Testis (tissue), 3 donors: ENCODE measurements around the gene MEIS2. TPM values are rescaled to one million over a fixed set of nuclear protein-coding genes. Genes with fewer than 3 reads are reported as not detected.

Experiments
- DNase-seq: peaks from one replicate; pipeline ENCODE4 v3.0.0-alpha.2; 2019
- H3K27ac ChIP-seq, 2 donors: fragments of 200-600 bp; sonication (generic); one replicate each; pipeline ENCODE4 v1.5.1; 2019
- H3K27me3 ChIP-seq: fragments of 200-600 bp; sonication (generic); one replicate; pipeline ENCODE4 v1.5.1; 2019
- H3K36me3 ChIP-seq: fragments of 200-600 bp; sonication (generic); one replicate; pipeline ENCODE4 v1.5.1; 2017; ENCODE audit warnings: low read depth; ENCODE audit errors: missing control alignments
- H3K4me1 ChIP-seq: fragments of 200-600 bp; sonication (generic); one replicate; pipeline ENCODE4 v1.5.1; 2019
- H3K4me3 ChIP-seq, 2 donors: fragments of 200-600 bp; sonication (generic); one replicate each; pipeline ENCODE4 v1.5.1; 2017 to 2019
- H3K9me3 ChIP-seq: fragments of 200-600 bp; sonication (generic); one replicate; pipeline ENCODE4 v1.5.1; 2017
- POLR2A ChIP-seq: fragments of 450-650 bp; IDR thresholded peaks from one replicate; pipeline ENCODE4 v1.6.1; 2017; ENCODE audit warnings: antibody characterized with exemption, mild to moderate bottlenecking, moderate library complexity
- WGBS, 2 donors: methylation state at CpG; one replicate each; pipeline ENCODE4 v1.1.5; 2018; 5-methylcytosine and 5-hydroxymethylcytosine counted together
- intact Hi-C: fragments of 100-400 bp; cut with DNase I; formaldehyde crosslinking; loops from one replicate; pipeline ENCODE4 v1.15.1; 2023; ENCODE audit warnings: low total_unique reads
- polyA plus RNA-seq: library from polyadenylated mRNA; stranded (reverse); fragments of 350-450 nt; fragmentation: Illumina TruSeq; extraction: RNeasy Lipid Tissue Mini Kit (QIAGEN cat#74804); gene quantifications from one replicate; pipeline ENCODE4 v1.2.3, GENCODE V29; 2014; ENCODE audit warnings: low read depth, low replicate concordance; ENCODE audit not compliant: insufficient read depth
- total RNA-seq, 2 donors: library from RNA; depleted of rRNA; stranded (reverse); fragments of >200 nt; gene quantifications; one replicate each; pipeline ENCODE4 v1.2.3, GENCODE V29; 2016
- TF ChIP-seq, protein P1 (sequence below), 3 experiments: fragments of 450-650 bp in 2 of 3; fragments of 200-600 bp in 1 of 3; sonication (generic) in 1 of 3; IDR thresholded peaks; one replicate each; pipeline ENCODE4 v1.5.1; 2016 to 2019; ENCODE audit warnings: antibody characterized with exemption in 3 of 3, mild to moderate bottlenecking in 2 of 3, moderate library complexity in 1 of 3

MEIS2 gene
- total and polyA plus RNA-seq, 3 donors from 2014 or later = 7.0 to 19.4 (median 15.7) TPM

DNA sequence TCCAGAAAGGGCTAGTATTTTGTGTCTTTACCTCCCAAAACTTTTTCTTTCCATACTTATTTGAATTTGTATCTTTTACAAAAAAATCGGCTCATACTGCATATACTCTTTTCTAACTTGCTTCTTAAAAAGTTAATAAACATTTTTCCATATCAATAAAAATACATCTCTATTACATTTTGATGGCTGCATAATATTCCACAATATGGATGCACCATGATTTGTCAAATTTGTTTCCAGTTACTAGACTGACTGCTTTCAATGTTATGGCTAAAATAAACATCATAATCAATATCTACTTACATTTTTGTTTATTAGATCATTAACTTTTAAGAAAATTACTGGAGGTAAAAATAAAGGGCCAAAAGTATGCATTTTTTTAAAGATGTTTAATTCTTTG is 121.7 kb downstream of the MEIS2 start:
- 81 to 85% methylated on average over 1 of the region's 1 CpG for WGBS, 2 donors
- intact Hi-C loops = no loop called here
- Histone ChIP-seq H3K4me1 (no peaks in the 10 kb centered on the region), H3K9me3 (no peaks in the 10 kb centered on the region), H3K27me3 (no peaks in the 10 kb centered on the region), H3K27ac (no peak overlapping the region), H3K4me3 (no peak overlapping the region), H3K36me3 (no peaks in the 10 kb centered on the region)
- TF ChIP-seq POLR2A = no peak
- TF ChIP-seq, protein P1, sequence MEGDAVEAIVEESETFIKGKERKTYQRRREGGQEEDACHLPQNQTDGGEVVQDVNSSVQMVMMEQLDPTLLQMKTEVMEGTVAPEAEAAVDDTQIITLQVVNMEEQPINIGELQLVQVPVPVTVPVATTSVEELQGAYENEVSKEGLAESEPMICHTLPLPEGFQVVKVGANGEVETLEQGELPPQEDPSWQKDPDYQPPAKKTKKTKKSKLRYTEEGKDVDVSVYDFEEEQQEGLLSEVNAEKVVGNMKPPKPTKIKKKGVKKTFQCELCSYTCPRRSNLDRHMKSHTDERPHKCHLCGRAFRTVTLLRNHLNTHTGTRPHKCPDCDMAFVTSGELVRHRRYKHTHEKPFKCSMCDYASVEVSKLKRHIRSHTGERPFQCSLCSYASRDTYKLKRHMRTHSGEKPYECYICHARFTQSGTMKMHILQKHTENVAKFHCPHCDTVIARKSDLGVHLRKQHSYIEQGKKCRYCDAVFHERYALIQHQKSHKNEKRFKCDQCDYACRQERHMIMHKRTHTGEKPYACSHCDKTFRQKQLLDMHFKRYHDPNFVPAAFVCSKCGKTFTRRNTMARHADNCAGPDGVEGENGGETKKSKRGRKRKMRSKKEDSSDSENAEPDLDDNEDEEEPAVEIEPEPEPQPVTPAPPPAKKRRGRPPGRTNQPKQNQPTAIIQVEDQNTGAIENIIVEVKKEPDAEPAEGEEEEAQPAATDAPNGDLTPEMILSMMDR (IDR thresholded peaks at IDR 0.05) = no peak
- DNase-seq = no peak

DNA sequence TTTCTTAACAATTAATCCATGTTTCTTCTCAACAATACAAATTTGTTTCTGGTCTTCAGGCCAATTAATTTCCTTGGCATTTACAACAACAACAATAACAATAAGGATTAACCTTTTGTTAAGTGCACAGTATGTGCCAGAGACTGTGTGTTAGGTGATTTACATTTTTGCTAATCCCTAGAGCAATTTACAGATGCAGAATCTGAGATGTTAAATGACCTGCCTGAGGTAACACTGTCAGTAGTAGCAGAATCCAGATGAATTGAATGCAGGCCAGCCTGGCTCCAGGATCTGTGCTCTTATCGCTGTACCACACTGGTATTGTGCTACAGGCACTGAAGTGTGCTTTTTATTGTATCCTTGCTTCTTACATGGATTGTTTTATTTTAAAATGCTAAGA is 122.2 kb downstream of the MEIS2 start:
- 88 to 91% methylated on average over 1 of the region's 1 CpG for WGBS, 2 donors
- Histone ChIP-seq H3K9me3 (no peaks in the 10 kb centered on the region), H3K36me3 (no peaks in the 10 kb centered on the region), H3K27ac (no peak overlapping the region), H3K27me3 (no peaks in the 10 kb centered on the region), H3K4me1 (no peaks in the 10 kb centered on the region), H3K4me3 (no peak overlapping the region)
- intact Hi-C loops = no loop called here
- TF ChIP-seq, protein P1 (IDR thresholded peaks at IDR 0.05) = no peak
- TF ChIP-seq POLR2A = no peak
- DNase-seq = no peak

DNA sequence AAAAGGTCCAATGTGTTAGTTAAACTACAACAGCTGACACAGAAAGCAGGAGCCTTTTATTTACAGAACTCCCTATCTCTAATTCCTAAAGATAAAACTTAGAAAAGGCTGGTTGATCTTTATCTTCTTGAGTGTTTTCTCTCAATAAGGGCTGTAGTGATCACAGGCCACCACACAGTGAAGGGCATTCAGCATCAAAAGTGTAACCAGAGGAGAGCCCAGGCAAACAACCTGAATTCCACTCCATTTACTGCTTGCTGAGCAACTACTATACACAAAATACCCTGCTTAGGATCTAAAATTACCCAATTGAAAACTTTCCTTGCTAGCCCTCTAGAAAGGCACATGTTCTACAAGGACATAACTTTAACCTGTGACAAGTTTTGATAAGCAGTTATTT is 122.7 kb downstream of the MEIS2 start:
- intact Hi-C loops = no loop called here
- Histone ChIP-seq H3K27me3 (no peaks in the 10 kb centered on the region), H3K27ac (no peak overlapping the region), H3K36me3 (no peaks in the 10 kb centered on the region), H3K9me3 (no peaks in the 10 kb centered on the region), H3K4me1 (no peaks in the 10 kb centered on the region), H3K4me3 (no peak overlapping the region)
- DNase-seq = no peak
- TF ChIP-seq, protein P1 (IDR thresholded peaks at IDR 0.05) = no peak
- no peak for TF ChIP-seq POLR2A

DNA sequence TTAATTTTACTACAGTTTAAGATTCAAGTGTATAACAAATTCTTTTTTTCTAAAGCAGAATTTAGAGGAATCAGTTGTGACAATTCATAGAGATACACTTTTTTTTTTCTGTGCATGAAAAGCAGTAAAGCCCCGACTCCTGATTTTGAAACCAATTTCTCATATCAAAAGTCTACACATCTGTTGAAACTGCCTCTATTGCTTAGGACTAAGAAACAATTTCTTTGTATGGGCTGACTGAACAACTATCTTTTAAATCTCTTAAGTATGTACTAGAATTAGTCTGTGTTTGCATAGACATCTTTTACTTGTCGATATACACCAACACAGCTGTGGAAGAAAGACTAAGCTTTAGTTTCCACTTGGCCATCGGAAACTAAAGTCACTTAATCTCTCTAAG is 127.6 kb downstream of the MEIS2 start:
- WGBS, 2 donors = 92 to 95% methylated on average over 3 of the region's 3 CpGs
- H3K36me3 ChIP-seq = no peaks in the 10 kb centered on the region
- H3K27me3 ChIP-seq = no peaks in the 10 kb centered on the region
- no peak overlapping the region for H3K27ac ChIP-seq
- H3K4me1 ChIP-seq = no peaks in the 10 kb centered on the region
- H3K9me3 ChIP-seq = no peaks in the 10 kb centered on the region
- intact Hi-C loops = no loop called here
- no peak for TF ChIP-seq POLR2A
- TF ChIP-seq, protein P1 (IDR thresholded peaks at IDR 0.05) = no peak
- no peak overlapping the region for H3K4me3 ChIP-seq
- DNase-seq = no peak

DNA sequence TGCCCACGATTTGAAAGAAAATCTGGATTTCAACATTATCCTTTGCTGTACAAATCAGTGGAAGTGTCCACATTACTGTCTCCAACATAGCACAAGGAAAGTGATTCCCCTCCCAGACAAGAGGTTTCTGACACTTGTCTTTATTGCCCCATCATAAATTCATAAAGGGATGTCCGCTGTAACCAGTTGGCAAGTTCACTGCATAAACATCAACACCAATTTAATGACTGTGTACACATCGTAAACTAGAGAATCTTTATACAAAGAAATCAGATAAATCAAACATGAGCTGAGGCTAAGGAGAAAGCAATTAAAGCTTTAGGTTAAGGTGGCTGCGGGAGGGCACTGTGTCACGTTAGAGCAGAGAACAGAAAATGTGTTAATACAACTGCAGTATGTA is 129.8 kb downstream of the MEIS2 start:
- Histone ChIP-seq H3K27ac (no peak overlapping the region), H3K4me1 (no peaks in the 10 kb centered on the region), H3K36me3 (no peaks in the 10 kb centered on the region), H3K27me3 (no peaks in the 10 kb centered on the region), H3K4me3 (no peak overlapping the region), H3K9me3 (no peaks in the 10 kb centered on the region)
- TF ChIP-seq POLR2A = no peak
- TF ChIP-seq, protein P1 (IDR thresholded peaks at IDR 0.05) = no peak
- intact Hi-C loops = no loop called here
- WGBS, 2 donors = 81 to 84% methylated on average over 5 of the region's 5 CpGs
- DNase-seq = no peak
